Uterus (tissue), 2 donors: ENCODE measurements around the gene MRPL42.
"Not testable (repeated sequence)": the region's sequence is repeated elsewhere in the genome, so short reads cannot be mapped to it uniquely, and the experiment has no call there.

Experiments
- CTCF ChIP-seq, 4 experiments: fragments of 200-600 bp in 2 of 4; fragments of 450-650 bp in 2 of 4; sonication (generic) in 2 of 4; IDR thresholded peaks; one replicate each; pipeline ENCODE4 v1.5.1; 2016 to 2019; ENCODE audit warnings: antibody characterized with exemption in 4 of 4, mild to moderate bottlenecking in 2 of 4, moderate library complexity in 1 of 4
- POLR2A ChIP-seq, 2 donors: fragments of 450-650 bp; IDR thresholded peaks; one replicate each; pipeline ENCODE4 v1.6.1; 2016; ENCODE audit warnings: antibody characterized with exemption in 2 of 2, mild to moderate bottlenecking in 1 of 2, moderate library complexity in 1 of 2

- not testable (repeated sequence) for TF ChIP-seq CTCF, POLR2A (IDR thresholded peaks at IDR 0.05)
Measured at GRCh38 chr12:93558685-93559084, 91.4 kb downstream of the MRPL42 start.
